HEK293 (cell line): Measurements from ENCODE around the gene ETV7.

Experiments used
- BCL11A ChIP-seq: fragments of 450-650 bp; formaldehyde crosslinking; IDR thresholded peaks from 2 replicates; pipeline ENCODE4 v1.5.1; 2016; ENCODE audit warnings: low read depth, missing biosample characterization, missing genetic modification characterization
- FEZF1 ChIP-seq: fragments of 450-650 bp; formaldehyde crosslinking; IDR thresholded peaks from 2 replicates; pipeline ENCODE4 v1.5.1; 2016; ENCODE audit warnings: missing biosample characterization, missing genetic modification characterization
- GLIS1 ChIP-seq: fragments of 450-650 bp; formaldehyde crosslinking; IDR thresholded peaks from 2 replicates; pipeline ENCODE4 v1.5.1; 2016; ENCODE audit warnings: missing biosample characterization, missing genetic modification characterization
- IKZF3 ChIP-seq: fragments of 450-650 bp; IDR thresholded peaks from 2 replicates; pipeline ENCODE4 v1.5.0; 2018; ENCODE audit warnings: missing biosample characterization, mild to moderate bottlenecking, missing genetic modification characterization, moderate library complexity
- KLF1 ChIP-seq: fragments of 450-650 bp; formaldehyde crosslinking; IDR thresholded peaks from 2 replicates; pipeline ENCODE4 v1.5.1; 2016; ENCODE audit warnings: missing biosample characterization, missing genetic modification characterization
- OSR2 ChIP-seq: fragments of 450-650 bp; formaldehyde crosslinking; IDR thresholded peaks from 2 replicates; pipeline ENCODE4 v1.5.1; 2016; ENCODE audit warnings: missing biosample characterization, missing genetic modification characterization
- SCRT2 ChIP-seq: fragments of 450-650 bp; formaldehyde crosslinking; IDR thresholded peaks from 2 replicates; pipeline ENCODE4 v1.5.1; 2016; ENCODE audit warnings: missing biosample characterization, missing genetic modification characterization
- WT1 ChIP-seq: fragments of 450-650 bp; formaldehyde crosslinking; IDR thresholded peaks from 2 replicates; pipeline ENCODE4 v1.5.1; 2016; ENCODE audit warnings: missing biosample characterization, missing genetic modification characterization
- YY1 ChIP-seq: fragments of 450-650 bp; formaldehyde crosslinking; IDR thresholded peaks from 2 replicates; pipeline ENCODE4 v1.5.1; 2018; ENCODE audit warnings: missing biosample characterization, missing genetic modification characterization
- ZBTB17 ChIP-seq: fragments of 450-650 bp; formaldehyde crosslinking; IDR thresholded peaks from 2 replicates; pipeline ENCODE4 v1.5.1; 2016; ENCODE audit warnings: missing biosample characterization, missing genetic modification characterization
- ZBTB48 ChIP-seq: fragments of 450-650 bp; formaldehyde crosslinking; IDR thresholded peaks from 2 replicates; pipeline ENCODE4 v1.5.1; 2016; ENCODE audit warnings: missing biosample characterization, missing genetic modification characterization
- ZNF10 ChIP-seq: fragments of 450-650 bp; formaldehyde crosslinking; IDR thresholded peaks from 2 replicates; pipeline ENCODE4 v1.5.1; 2017; ENCODE audit warnings: missing biosample characterization, missing genetic modification characterization
- ZNF121 ChIP-seq: fragments of 450-650 bp; formaldehyde crosslinking; IDR thresholded peaks from 2 replicates; pipeline ENCODE4 v1.5.1; 2016; ENCODE audit warnings: missing biosample characterization, missing genetic modification characterization
- ZNF138 ChIP-seq: fragments of 450-650 bp; formaldehyde crosslinking; IDR thresholded peaks from 2 replicates; pipeline ENCODE4 v1.5.1; 2016; ENCODE audit warnings: missing biosample characterization, missing genetic modification characterization, borderline replicate concordance
- ZNF184 ChIP-seq: fragments of 450-650 bp; IDR thresholded peaks from 2 replicates; pipeline ENCODE4 v1.5.1; 2018; ENCODE audit warnings: missing biosample characterization, mild to moderate bottlenecking, missing genetic modification characterization
- ZNF214 ChIP-seq: fragments of 450-650 bp; formaldehyde crosslinking; IDR thresholded peaks from 2 replicates; pipeline ENCODE4 v1.5.1; 2017; ENCODE audit warnings: missing biosample characterization, mild to moderate bottlenecking, missing genetic modification characterization, borderline replicate concordance
- ZNF24 ChIP-seq: fragments of 450-650 bp; formaldehyde crosslinking; IDR thresholded peaks from 2 replicates; pipeline ENCODE4 v1.5.1; 2016; ENCODE audit warnings: missing biosample characterization, missing genetic modification characterization
- ZNF292 ChIP-seq: fragments of 450-650 bp; formaldehyde crosslinking; IDR thresholded peaks from 2 replicates; pipeline ENCODE4 v1.5.1; 2016; ENCODE audit warnings: low read depth, missing biosample characterization, missing genetic modification characterization, borderline replicate concordance
- ZNF311 ChIP-seq: fragments of 450-650 bp; formaldehyde crosslinking; IDR thresholded peaks from 2 replicates; pipeline ENCODE4 v1.5.1; 2017; ENCODE audit warnings: missing biosample characterization, missing genetic modification characterization, borderline replicate concordance
- ZNF335 ChIP-seq: fragments of 450-650 bp; formaldehyde crosslinking; conservative IDR thresholded peaks from 2 replicates; pipeline ENCODE4 v1.5.1; 2016; ENCODE audit warnings: missing biosample characterization, missing genetic modification characterization
- ZNF350 ChIP-seq: fragments of 450-650 bp; formaldehyde crosslinking; IDR thresholded peaks from 2 replicates; pipeline ENCODE4 v1.5.0; 2017; ENCODE audit warnings: missing biosample characterization, mild to moderate bottlenecking, missing genetic modification characterization
- ZNF354C ChIP-seq: fragments of 450-650 bp; formaldehyde crosslinking; IDR thresholded peaks from 2 replicates; pipeline ENCODE4 v1.5.1; 2016; ENCODE audit warnings: missing biosample characterization, missing genetic modification characterization, low read depth, borderline replicate concordance
- ZNF600 ChIP-seq: fragments of 450-650 bp; formaldehyde crosslinking; IDR thresholded peaks from 2 replicates; pipeline ENCODE4 v1.5.1; 2016; ENCODE audit warnings: missing biosample characterization, missing genetic modification characterization
- ZNF610 ChIP-seq: fragments of 450-650 bp; formaldehyde crosslinking; IDR thresholded peaks from 2 replicates; pipeline ENCODE4 v1.5.1; 2016; ENCODE audit warnings: missing biosample characterization, missing genetic modification characterization, borderline replicate concordance
- ZSCAN30 ChIP-seq: fragments of 450-650 bp; IDR thresholded peaks from 2 replicates; pipeline ENCODE4 v1.5.1; 2018; ENCODE audit warnings: missing biosample characterization, mild to moderate bottlenecking, missing genetic modification characterization, moderate library complexity
- ZXDB ChIP-seq: fragments of 450-650 bp; formaldehyde crosslinking; IDR thresholded peaks from 2 replicates; pipeline ENCODE4 v1.5.1; 2016; ENCODE audit warnings: missing biosample characterization, missing genetic modification characterization
- TF ChIP-seq, protein P1 (sequence below): fragments of 450-650 bp; IDR thresholded peaks from 2 replicates; pipeline ENCODE4 v1.5.1; 2018; ENCODE audit warnings: missing biosample characterization, mild to moderate bottlenecking, missing genetic modification characterization
- TF ChIP-seq, protein P2 (sequence below): fragments of 450-650 bp; formaldehyde crosslinking; IDR thresholded peaks from 2 replicates; pipeline ENCODE4 v1.5.1; 2016; ENCODE audit warnings: missing biosample characterization, missing genetic modification characterization
- TF ChIP-seq, protein P3 (sequence below): fragments of 450-650 bp; formaldehyde crosslinking; IDR thresholded peaks from 2 replicates; pipeline ENCODE4 v1.5.1; 2016; ENCODE audit warnings: missing biosample characterization, missing genetic modification characterization, borderline replicate concordance
- TF ChIP-seq, protein P4 (sequence below): fragments of 450-650 bp; formaldehyde crosslinking; IDR thresholded peaks from 2 replicates; pipeline ENCODE4 v1.5.1; 2016; ENCODE audit warnings: missing biosample characterization, missing genetic modification characterization
- TF ChIP-seq, protein P5 (sequence below): fragments of 450-650 bp; formaldehyde crosslinking; IDR thresholded peaks from 2 replicates; pipeline ENCODE4 v1.5.1; 2016; ENCODE audit warnings: missing biosample characterization, missing genetic modification characterization
- TF ChIP-seq, protein P6 (sequence below): fragments of 450-650 bp; formaldehyde crosslinking; IDR thresholded peaks from 2 replicates; pipeline ENCODE4 v1.5.1; 2016; ENCODE audit warnings: missing biosample characterization, missing genetic modification characterization

ETV7 gene

DNA sequence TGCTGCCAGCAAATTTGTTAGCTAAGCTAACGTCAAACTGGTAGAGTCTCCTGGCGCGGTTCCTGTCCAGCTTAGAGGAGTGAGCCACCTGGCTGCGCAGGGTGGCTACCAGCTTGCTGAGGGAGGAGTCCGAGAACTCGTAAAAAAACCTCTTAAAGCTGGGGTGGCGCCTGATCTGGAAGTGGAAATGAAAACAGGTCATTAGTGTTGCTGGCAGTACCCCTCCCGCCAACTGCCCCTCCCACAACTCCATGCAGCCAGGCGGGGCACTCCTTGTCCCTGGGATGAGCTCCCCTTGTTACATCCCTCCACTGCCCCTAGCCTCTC is 68.1 kb downstream of the ETV7 start (continued):
- TF ChIP-seq, protein P1, sequence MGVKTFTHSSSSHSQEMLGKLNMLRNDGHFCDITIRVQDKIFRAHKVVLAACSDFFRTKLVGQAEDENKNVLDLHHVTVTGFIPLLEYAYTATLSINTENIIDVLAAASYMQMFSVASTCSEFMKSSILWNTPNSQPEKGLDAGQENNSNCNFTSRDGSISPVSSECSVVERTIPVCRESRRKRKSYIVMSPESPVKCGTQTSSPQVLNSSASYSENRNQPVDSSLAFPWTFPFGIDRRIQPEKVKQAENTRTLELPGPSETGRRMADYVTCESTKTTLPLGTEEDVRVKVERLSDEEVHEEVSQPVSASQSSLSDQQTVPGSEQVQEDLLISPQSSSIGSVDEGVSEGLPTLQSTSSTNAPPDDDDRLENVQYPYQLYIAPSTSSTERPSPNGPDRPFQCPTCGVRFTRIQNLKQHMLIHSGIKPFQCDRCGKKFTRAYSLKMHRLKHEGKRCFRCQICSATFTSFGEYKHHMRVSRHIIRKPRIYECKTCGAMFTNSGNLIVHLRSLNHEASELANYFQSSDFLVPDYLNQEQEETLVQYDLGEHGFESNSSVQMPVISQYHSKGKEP (tag by site-specific recombination), result peak; percentile 50
- TF ChIP-seq ZSCAN30 (peak; percentile 67; the same call in 1 of the 2 replicates), ZNF292 (tag by site-specific recombination) (no peak), KLF1 (tag by site-specific recombination) (peak; percentile 99), FEZF1 (tag by site-specific recombination) (peak; percentile 21; the same call in 1 of the 2 replicates), GLIS1 (tag by site-specific recombination) (peak; percentile 71), ZNF335 (tag by site-specific recombination) (peak; percentile 71), ZNF10 (no peak), ZNF600 (tag by site-specific recombination) (peak; percentile 95), ZBTB48 (peak; percentile 61; the same call in 1 of the 2 replicates), WT1 (peak; percentile 98), ZNF24 (no peak), ZXDB (peak; percentile 19; the same call in 1 of the 2 replicates), SCRT2 (tag by site-specific recombination) (peak; percentile 44; the same call in 1 of the 2 replicates), ZBTB17 (tag by site-specific recombination) (peak; percentile 56), ZNF610 (tag by site-specific recombination) (no peak), ZNF350 (tag by site-specific recombination) (no peak), ZNF354C (tag by site-specific recombination) (no peak), YY1 (tag by site-specific recombination) (no peak), ZNF214 (tag by site-specific recombination) (no peak), ZNF138 (tag by site-specific recombination) (no peak), IKZF3 (tag by site-specific recombination) (peak; percentile 56), BCL11A (tag by site-specific recombination) (0 out of 2 replicates have a peak, but pooled peaks have one; percentile 18), ZNF121 (no peak), ZNF184 (tag by site-specific recombination) (no peak), ZNF311 (no peak), OSR2 (tag by site-specific recombination) (peak; percentile 98)
- TF ChIP-seq, protein P2, sequence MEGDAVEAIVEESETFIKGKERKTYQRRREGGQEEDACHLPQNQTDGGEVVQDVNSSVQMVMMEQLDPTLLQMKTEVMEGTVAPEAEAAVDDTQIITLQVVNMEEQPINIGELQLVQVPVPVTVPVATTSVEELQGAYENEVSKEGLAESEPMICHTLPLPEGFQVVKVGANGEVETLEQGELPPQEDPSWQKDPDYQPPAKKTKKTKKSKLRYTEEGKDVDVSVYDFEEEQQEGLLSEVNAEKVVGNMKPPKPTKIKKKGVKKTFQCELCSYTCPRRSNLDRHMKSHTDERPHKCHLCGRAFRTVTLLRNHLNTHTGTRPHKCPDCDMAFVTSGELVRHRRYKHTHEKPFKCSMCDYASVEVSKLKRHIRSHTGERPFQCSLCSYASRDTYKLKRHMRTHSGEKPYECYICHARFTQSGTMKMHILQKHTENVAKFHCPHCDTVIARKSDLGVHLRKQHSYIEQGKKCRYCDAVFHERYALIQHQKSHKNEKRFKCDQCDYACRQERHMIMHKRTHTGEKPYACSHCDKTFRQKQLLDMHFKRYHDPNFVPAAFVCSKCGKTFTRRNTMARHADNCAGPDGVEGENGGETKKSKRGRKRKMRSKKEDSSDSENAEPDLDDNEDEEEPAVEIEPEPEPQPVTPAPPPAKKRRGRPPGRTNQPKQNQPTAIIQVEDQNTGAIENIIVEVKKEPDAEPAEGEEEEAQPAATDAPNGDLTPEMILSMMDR, result peak; percentile 68; the same call in 1 of the 2 replicates
- TF ChIP-seq, protein P3, sequence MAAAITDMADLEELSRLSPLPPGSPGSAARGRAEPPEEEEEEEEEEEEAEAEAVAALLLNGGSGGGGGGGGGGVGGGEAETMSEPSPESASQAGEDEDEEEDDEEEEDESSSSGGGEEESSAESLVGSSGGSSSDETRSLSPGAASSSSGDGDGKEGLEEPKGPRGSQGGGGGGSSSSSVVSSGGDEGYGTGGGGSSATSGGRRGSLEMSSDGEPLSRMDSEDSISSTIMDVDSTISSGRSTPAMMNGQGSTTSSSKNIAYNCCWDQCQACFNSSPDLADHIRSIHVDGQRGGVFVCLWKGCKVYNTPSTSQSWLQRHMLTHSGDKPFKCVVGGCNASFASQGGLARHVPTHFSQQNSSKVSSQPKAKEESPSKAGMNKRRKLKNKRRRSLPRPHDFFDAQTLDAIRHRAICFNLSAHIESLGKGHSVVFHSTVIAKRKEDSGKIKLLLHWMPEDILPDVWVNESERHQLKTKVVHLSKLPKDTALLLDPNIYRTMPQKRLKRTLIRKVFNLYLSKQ (tag by site-specific recombination), result no peak
- TF ChIP-seq, protein P4, sequence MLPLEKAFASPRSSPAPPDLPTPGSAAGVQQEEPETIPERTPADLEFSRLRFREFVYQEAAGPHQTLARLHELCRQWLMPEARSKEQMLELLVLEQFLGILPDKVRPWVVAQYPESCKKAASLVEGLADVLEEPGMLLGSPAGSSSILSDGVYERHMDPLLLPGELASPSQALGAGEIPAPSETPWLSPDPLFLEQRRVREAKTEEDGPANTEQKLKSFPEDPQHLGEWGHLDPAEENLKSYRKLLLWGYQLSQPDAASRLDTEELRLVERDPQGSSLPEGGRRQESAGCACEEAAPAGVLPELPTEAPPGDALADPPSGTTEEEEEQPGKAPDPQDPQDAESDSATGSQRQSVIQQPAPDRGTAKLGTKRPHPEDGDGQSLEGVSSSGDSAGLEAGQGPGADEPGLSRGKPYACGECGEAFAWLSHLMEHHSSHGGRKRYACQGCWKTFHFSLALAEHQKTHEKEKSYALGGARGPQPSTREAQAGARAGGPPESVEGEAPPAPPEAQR (tag by site-specific recombination), result no peak
- TF ChIP-seq, protein P5, sequence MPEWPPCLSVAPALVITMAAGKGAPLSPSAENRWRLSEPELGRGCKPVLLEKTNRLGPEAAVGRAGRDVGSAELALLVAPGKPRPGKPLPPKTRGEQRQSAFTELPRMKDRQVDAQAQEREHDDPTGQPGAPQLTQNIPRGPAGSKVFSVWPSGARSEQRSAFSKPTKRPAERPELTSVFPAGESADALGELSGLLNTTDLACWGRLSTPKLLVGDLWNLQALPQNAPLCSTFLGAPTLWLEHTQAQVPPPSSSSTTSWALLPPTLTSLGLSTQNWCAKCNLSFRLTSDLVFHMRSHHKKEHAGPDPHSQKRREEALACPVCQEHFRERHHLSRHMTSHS (tag by site-specific recombination), result no peak
- TF ChIP-seq, protein P6, sequence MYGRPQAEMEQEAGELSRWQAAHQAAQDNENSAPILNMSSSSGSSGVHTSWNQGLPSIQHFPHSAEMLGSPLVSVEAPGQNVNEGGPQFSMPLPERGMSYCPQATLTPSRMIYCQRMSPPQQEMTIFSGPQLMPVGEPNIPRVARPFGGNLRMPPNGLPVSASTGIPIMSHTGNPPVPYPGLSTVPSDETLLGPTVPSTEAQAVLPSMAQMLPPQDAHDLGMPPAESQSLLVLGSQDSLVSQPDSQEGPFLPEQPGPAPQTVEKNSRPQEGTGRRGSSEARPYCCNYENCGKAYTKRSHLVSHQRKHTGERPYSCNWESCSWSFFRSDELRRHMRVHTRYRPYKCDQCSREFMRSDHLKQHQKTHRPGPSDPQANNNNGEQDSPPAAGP (tag by site-specific recombination), result peak; percentile 70
